Measurements from ENCODE around the gene GLRA1.

GLRA1 gene

GRCh38 chr5:151772846-151773561, 151.6 kb downstream of the GLRA1 start:
- no peak for DNase-seq (ENCODE audit: low spot score)
- TF ChIP-seq, protein P1, sequence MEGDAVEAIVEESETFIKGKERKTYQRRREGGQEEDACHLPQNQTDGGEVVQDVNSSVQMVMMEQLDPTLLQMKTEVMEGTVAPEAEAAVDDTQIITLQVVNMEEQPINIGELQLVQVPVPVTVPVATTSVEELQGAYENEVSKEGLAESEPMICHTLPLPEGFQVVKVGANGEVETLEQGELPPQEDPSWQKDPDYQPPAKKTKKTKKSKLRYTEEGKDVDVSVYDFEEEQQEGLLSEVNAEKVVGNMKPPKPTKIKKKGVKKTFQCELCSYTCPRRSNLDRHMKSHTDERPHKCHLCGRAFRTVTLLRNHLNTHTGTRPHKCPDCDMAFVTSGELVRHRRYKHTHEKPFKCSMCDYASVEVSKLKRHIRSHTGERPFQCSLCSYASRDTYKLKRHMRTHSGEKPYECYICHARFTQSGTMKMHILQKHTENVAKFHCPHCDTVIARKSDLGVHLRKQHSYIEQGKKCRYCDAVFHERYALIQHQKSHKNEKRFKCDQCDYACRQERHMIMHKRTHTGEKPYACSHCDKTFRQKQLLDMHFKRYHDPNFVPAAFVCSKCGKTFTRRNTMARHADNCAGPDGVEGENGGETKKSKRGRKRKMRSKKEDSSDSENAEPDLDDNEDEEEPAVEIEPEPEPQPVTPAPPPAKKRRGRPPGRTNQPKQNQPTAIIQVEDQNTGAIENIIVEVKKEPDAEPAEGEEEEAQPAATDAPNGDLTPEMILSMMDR (IDR thresholded peaks at IDR 0.05; ENCODE audit: borderline replicate concordance, control extremely low read depth, extremely low read depth, insufficient read depth, missing control alignments), result no peak
- in situ Hi-C loops (cut with MboI; ENCODE audit: low sequenced_read_pairs, unreplicated experiment), result no loop called here

Measured in GM13976 (cell line).